B cell (primary cell): ENCODE results near the gene SKIDA1. TPM values are rescaled to one million over a fixed set of nuclear protein-coding genes. Genes with fewer than 3 reads are reported as not detected.

ENCODE experiments used
- ATAC-seq: fragments of 200-7000 bp; cut with Tn5 transposase; one replicate; pipeline ENCODE4 v1.10.0; 2021; ENCODE audit warnings: low read depth, mild to moderate bottlenecking, moderate number of reproducible peaks, moderate library complexity
- CTCF ChIA-PET: fragments of 350-600 bp; sonication (Branson Sonifier 250); formaldehyde crosslinking; loops from one replicate; lab custom pipeline; 2021; ENCODE audit warnings: antibody characterized with exemption, inconsistent platforms; lab: Charles Lee
- POLR2A ChIA-PET: fragments of 350-600 bp; sonication (Branson Sonifier 250); formaldehyde crosslinking; loops from one replicate; lab custom pipeline; 2021; ENCODE audit warnings: antibody characterized with exemption; lab: Charles Lee
- DNase-seq: peaks from one replicate; pipeline ENCODE4 v3.0.0; 2013
- H2AFZ ChIP-seq: 2 replicates; pipeline ENCODE4 v1.6.1; 2012; ENCODE audit warnings: mild to moderate bottlenecking, low read depth, low read length; ENCODE audit not compliant: insufficient read depth, poor library complexity, severe bottlenecking
- H3K27ac ChIP-seq, 2 donors: 1 replicate in 1 of 2; 2 replicates in 1 of 2; pipeline ENCODE4 v1.5.1; 2012 to 2013; ENCODE audit warnings: low read length in 2 of 2, mild to moderate bottlenecking in 2 of 2, moderate library complexity in 1 of 2
- H3K27me3 ChIP-seq, 4 experiments: fragments of 200-600 bp in 1 of 4; sonication (generic) in 1 of 4; replicated peaks in 1 of 4; 1 replicate in 2 of 4; 2 replicates in 2 of 4; pipeline versions ENCODE4 v1.6.1 to v1.7.0; 2013 to 2016; ENCODE audit warnings: low read length in 3 of 4, mild to moderate bottlenecking in 2 of 4, mixed read lengths in 1 of 4, moderate library complexity in 1 of 4; ENCODE audit not compliant: insufficient read depth in 4 of 4, control insufficient read depth in 3 of 4; ENCODE audit errors: control extremely low read depth in 1 of 4
- H3K36me3 ChIP-seq, 2 experiments: replicated peaks in 1 of 2; 1 replicate in 1 of 2; 2 replicates in 1 of 2; pipeline versions ENCODE4 v1.6.1 to v1.7.1; 2013; ENCODE audit warnings: low read length in 1 of 2; ENCODE audit not compliant: insufficient read depth in 2 of 2, control insufficient read depth in 1 of 2; ENCODE audit errors: control extremely low read depth in 1 of 2, extremely low read depth in 1 of 2
- H3K4me1 ChIP-seq, 2 donors: fragments of 200-600 bp in 1 of 2; sonication (generic) in 1 of 2; 1 replicate in 1 of 2; 2 replicates in 1 of 2; pipeline versions ENCODE4 v1.5.1 to v1.6.1; 2013 to 2017; ENCODE audit warnings: low read length in 2 of 2; ENCODE audit not compliant: control insufficient read depth in 2 of 2, insufficient read depth in 2 of 2
- H3K4me2 ChIP-seq: replicated peaks from 2 replicates; pipeline ENCODE3; 2012; ENCODE audit warnings: mild to moderate bottlenecking, low read depth, low read length; ENCODE audit not compliant: poor library complexity, severe bottlenecking
- H3K4me3 ChIP-seq, 5 experiments: fragments of 200-600 bp in 1 of 5; sonication (generic) in 1 of 5; 1 replicate in 3 of 5; 2 replicates in 2 of 5; pipeline versions ENCODE4 v1.5.1 to v1.7.0; 2011 to 2016; ENCODE audit warnings: low read length in 4 of 5, mild to moderate bottlenecking in 4 of 5, low read depth in 2 of 5, control low read depth in 1 of 5, moderate library complexity in 1 of 5; ENCODE audit not compliant: insufficient read depth in 1 of 5; ENCODE audit errors: control extremely low read depth in 1 of 5, extremely low read depth in 1 of 5
- H3K79me2 ChIP-seq: fragments of 200-600 bp; sonication (generic); one replicate; pipeline ENCODE4 v1.6.0; 2016; ENCODE audit warnings: low read length; ENCODE audit not compliant: control insufficient read depth, insufficient read depth
- H3K9ac ChIP-seq: fragments of 200-600 bp; sonication (generic); 2 replicates; pipeline ENCODE4 v1.6.1; 2017; ENCODE audit warnings: mild to moderate bottlenecking, low read length, moderate library complexity
- H3K9me3 ChIP-seq, 3 donors: one replicate each; pipeline versions ENCODE4 v1.6.1 to v1.7.1; 2013; ENCODE audit warnings: low read length in 2 of 3; ENCODE audit not compliant: control insufficient read depth in 2 of 3, insufficient read depth in 1 of 3; ENCODE audit errors: control extremely low read depth in 1 of 3
- H4K20me1 ChIP-seq: 2 replicates; pipeline ENCODE4 v1.6.0; 2012; ENCODE audit warnings: mild to moderate bottlenecking, low read length; ENCODE audit not compliant: insufficient read depth, control insufficient read depth, poor library complexity, severe bottlenecking
- H3K27ac Mint-ChIP-seq: one replicate; pipeline ENCODE4 v1.8.0; 2021; ENCODE audit warnings: mixed read lengths
- H3K27me3 Mint-ChIP-seq: one replicate; pipeline ENCODE4 v1.8.0; 2021; ENCODE audit warnings: mixed read lengths
- H3K4me1 Mint-ChIP-seq: one replicate; pipeline ENCODE4 v1.8.0; 2021; ENCODE audit warnings: mixed read lengths
- H3K4me3 Mint-ChIP-seq: one replicate; pipeline ENCODE4 v1.8.0; 2021; ENCODE audit warnings: mixed read lengths
- H3K9me3 Mint-ChIP-seq: one replicate; pipeline ENCODE4 v1.8.0; 2022; ENCODE audit warnings: mixed read lengths; ENCODE audit not compliant: insufficient read depth
- EZH2 ChIP-seq: IDR thresholded peaks from 2 replicates; pipeline ENCODE4 v1.6.1; 2012; ENCODE audit warnings: borderline replicate concordance, low read depth, mild to moderate bottlenecking, moderate library complexity, low read length; ENCODE audit not compliant: insufficient read depth, poor library complexity, severe bottlenecking
- WGBS: methylation state at CpG from one replicate; pipeline ENCODE4 v1.1.5; 2013; ENCODE audit warnings: missing lambda C conversion rate; ENCODE audit not compliant: insufficient coverage; 5-methylcytosine and 5-hydroxymethylcytosine counted together
- intact Hi-C: fragments of 100-400 bp; cut with micrococcal nuclease; formaldehyde crosslinking; loops from one replicate; pipeline ENCODE4 v1.10.0; 2022
- polyA plus RNA-seq: library from polyadenylated mRNA; depleted of rRNA; stranded (reverse); fragments of >200 nt; gene quantifications from 2 replicates; pipeline ENCODE4 v1.2.3, GENCODE V29; 2012
- total RNA-seq, 2 donors: library from RNA; stranded (reverse); fragments of 120-200 nt in 1 of 2; gene quantifications; 1 replicate in 1 of 2; 2 replicates in 1 of 2; pipeline versions ENCODE4 v1.2.3 to v1.2.4, GENCODE V29; 2013 to 2022
- TF ChIP-seq, protein P1 (sequence below): fragments of 200-600 bp; IDR thresholded peaks from one replicate; pipeline ENCODE4 v1.8.0; 2022; ENCODE audit warnings: antibody characterized with exemption, mild to moderate bottlenecking

SKIDA1 gene
- total and polyA plus RNA-seq, 2 donors (not counting 1 experiment from before 2014, with no cell fraction given), result 0.06 to 0.10 TPM

DNA sequence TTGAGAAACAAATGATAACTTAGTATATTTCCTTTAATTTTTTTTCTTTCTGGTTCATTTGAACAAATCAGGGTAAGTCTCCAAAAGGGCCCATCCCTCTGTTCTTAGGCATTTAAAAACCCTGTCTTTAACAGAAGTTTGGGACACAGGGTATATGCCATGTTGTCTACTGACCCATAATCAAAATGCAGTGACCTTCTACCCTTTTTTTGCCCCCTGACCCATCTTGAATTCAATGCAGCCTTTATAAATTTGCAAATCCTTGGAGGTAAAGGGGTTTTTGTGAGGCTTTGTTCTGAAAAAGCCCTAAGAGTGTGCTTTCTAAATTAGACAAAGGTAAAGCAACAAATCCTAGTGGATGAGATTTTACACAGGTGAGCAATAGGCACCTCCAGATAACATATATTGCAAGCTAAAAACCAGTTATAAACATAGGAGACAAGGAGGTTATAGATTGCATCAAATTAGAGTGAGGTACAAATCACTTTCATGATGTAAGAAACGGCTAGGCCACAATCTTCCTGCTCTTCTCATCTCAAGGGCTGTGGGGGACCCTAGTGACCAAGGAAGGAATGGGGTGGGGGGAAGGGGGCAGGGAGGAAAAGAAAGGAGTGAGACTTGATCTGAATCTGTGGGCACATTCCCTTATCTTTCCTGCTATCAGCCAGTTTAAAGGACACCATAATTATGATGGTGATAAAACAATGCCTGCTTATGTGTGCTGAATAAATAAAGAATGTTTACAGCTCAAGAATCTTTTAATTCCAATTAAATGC, 2.7 kb downstream of the SKIDA1 start:
- H3K4me3 ChIP-seq, result no peak overlapping the region
- peaks cover 0 to 13% (median 0%) of the 10 kb centered on the region in 3 donors for H3K9me3 ChIP-seq
- H3K27me3 ChIP-seq, result peaks cover 0 to 71% (median 64%) of the 10 kb centered on the region in 4 experiments
- DNase-seq (no peak), ATAC-seq (no peak)
- H3K4me1 ChIP-seq, result peaks cover 47 to 60% of the 10 kb centered on the region in 2 donors
- 40% methylated on average over 1 of the region's 1 CpG for WGBS
- no peak overlapping the region for H3K4me3 Mint-ChIP-seq
- H3K27ac Mint-ChIP-seq, result no peak overlapping the region
- ChIA-PET CTCF (interaction anchor here (3.1 kb wide), 1 partner anchor 27 kb away, joined by 14 read pairs; no protein-coding TSS in a partner anchor), POLR2A (no interaction called here)
- H3K27ac ChIP-seq, result no peak overlapping the region
- H3K36me3 ChIP-seq, result no peaks in the 10 kb centered on the region
- H3K27me3 Mint-ChIP-seq, result peaks cover 71% of the 10 kb centered on the region
- H2AFZ ChIP-seq, result no peak overlapping the region
- no peak overlapping the region for H3K4me2 ChIP-seq
- TF ChIP-seq, protein P1, sequence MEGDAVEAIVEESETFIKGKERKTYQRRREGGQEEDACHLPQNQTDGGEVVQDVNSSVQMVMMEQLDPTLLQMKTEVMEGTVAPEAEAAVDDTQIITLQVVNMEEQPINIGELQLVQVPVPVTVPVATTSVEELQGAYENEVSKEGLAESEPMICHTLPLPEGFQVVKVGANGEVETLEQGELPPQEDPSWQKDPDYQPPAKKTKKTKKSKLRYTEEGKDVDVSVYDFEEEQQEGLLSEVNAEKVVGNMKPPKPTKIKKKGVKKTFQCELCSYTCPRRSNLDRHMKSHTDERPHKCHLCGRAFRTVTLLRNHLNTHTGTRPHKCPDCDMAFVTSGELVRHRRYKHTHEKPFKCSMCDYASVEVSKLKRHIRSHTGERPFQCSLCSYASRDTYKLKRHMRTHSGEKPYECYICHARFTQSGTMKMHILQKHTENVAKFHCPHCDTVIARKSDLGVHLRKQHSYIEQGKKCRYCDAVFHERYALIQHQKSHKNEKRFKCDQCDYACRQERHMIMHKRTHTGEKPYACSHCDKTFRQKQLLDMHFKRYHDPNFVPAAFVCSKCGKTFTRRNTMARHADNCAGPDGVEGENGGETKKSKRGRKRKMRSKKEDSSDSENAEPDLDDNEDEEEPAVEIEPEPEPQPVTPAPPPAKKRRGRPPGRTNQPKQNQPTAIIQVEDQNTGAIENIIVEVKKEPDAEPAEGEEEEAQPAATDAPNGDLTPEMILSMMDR, result no peak
- TF ChIP-seq EZH2, result no peak
- H3K79me2 ChIP-seq, result no peaks in the 10 kb centered on the region
- peaks cover 46% of the 10 kb centered on the region for H3K4me1 Mint-ChIP-seq
- H3K9ac ChIP-seq, result no peak overlapping the region
- no peaks in the 10 kb centered on the region for H3K9me3 Mint-ChIP-seq
- intact Hi-C loops, result no loop called here
- H4K20me1 ChIP-seq, result peaks cover 8% of the 10 kb centered on the region
